Gastroesophageal sphincter (tissue), 3 donors: ENCODE results near the gene ALDH1L1.

Experiments
- EP300 ChIP-seq: sonication (generic); formaldehyde crosslinking; IDR thresholded peaks from one replicate; pipeline ENCODE4 v1.6.1; 2017; ENCODE audit warnings: antibody characterized with exemption, mild to moderate bottlenecking
- TF ChIP-seq, protein P1 (sequence below), 4 experiments: fragments of 200-600 bp in 2 of 4; fragments of 450-650 bp in 2 of 4; sonication (generic) in 1 of 4; IDR thresholded peaks; one replicate each; pipeline ENCODE4 v1.5.1; 2017 to 2019; ENCODE audit warnings: antibody characterized with exemption in 4 of 4, mild to moderate bottlenecking in 2 of 4, moderate library complexity in 2 of 4

- TF ChIP-seq, protein P1, sequence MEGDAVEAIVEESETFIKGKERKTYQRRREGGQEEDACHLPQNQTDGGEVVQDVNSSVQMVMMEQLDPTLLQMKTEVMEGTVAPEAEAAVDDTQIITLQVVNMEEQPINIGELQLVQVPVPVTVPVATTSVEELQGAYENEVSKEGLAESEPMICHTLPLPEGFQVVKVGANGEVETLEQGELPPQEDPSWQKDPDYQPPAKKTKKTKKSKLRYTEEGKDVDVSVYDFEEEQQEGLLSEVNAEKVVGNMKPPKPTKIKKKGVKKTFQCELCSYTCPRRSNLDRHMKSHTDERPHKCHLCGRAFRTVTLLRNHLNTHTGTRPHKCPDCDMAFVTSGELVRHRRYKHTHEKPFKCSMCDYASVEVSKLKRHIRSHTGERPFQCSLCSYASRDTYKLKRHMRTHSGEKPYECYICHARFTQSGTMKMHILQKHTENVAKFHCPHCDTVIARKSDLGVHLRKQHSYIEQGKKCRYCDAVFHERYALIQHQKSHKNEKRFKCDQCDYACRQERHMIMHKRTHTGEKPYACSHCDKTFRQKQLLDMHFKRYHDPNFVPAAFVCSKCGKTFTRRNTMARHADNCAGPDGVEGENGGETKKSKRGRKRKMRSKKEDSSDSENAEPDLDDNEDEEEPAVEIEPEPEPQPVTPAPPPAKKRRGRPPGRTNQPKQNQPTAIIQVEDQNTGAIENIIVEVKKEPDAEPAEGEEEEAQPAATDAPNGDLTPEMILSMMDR (IDR thresholded peaks at IDR 0.05) = no peak
- no peak for TF ChIP-seq EP300
Measured at GRCh38 chr3:126170073-126170777, 10.2 kb downstream of the ALDH1L1 start.
